ENCODE measurements around the gene PID1.

The PID1 gene

GRCh38 chr2:228987441-228988155 is 283.5 kb downstream of the PID1 start:
- no peak for DNase-seq

GRCh38 chr2:228986961-228987360 is 284.1 kb downstream of the PID1 start:
- DNase-seq = no peak

- no peak for DNase-seq
Observed at GRCh38 chr2:228983700-228984099, 287.4 kb downstream of the PID1 start.

GRCh38 chr2:228974169-228974568 is 296.9 kb downstream of the PID1 start:
- no peak for DNase-seq

Data from DMS 273 treated with DMSO at 0.1 percent for 48 hours (cell line).